Activated naive CD8-positive, alpha-beta T cell treated with anti-CD3 and anti-CD28 coated beads for 36 hours (primary cell): ENCODE results near the gene PDXDC1. TPM values are rescaled to one million over a fixed set of nuclear protein-coding genes. Genes with fewer than 3 reads are reported as not detected.
"Not testable (repeated sequence)": the region's sequence is repeated elsewhere in the genome, so short reads cannot be mapped to it uniquely, and the experiment has no call there.

Experiments
- DNase-seq: peaks from one replicate; pipeline ENCODE4 v3.0.0; 2021
- H3K27ac Mint-ChIP-seq: one replicate; pipeline ENCODE4 v1.8.0; 2022; ENCODE audit warnings: mild to moderate bottlenecking, moderate library complexity, mixed read lengths
- H3K27me3 Mint-ChIP-seq: one replicate; pipeline ENCODE4 v1.8.0; 2022; ENCODE audit warnings: mild to moderate bottlenecking, mixed read lengths
- H3K36me3 Mint-ChIP-seq: one replicate; pipeline ENCODE4 v1.8.0; 2021; ENCODE audit warnings: mild to moderate bottlenecking, mixed read lengths
- H3K4me1 Mint-ChIP-seq: one replicate; pipeline ENCODE4 v1.8.0; 2021; ENCODE audit warnings: mixed read lengths
- H3K4me3 Mint-ChIP-seq: one replicate; pipeline ENCODE4 v1.8.0; 2022; ENCODE audit warnings: mild to moderate bottlenecking, moderate library complexity, mixed read lengths
- H3K9me3 Mint-ChIP-seq: one replicate; pipeline ENCODE4 v1.8.0; 2022; ENCODE audit warnings: mixed read lengths
- total RNA-seq, 2 experiments: library from RNA; stranded (reverse); gene quantifications; one replicate each; pipeline ENCODE4 v1.2.3, GENCODE V29; 2021

The PDXDC1 gene
- total RNA-seq, 2 experiments from 2014 or later, result 53.4 to 58.7 TPM

- H3K4me3 Mint-ChIP-seq, result peak overlapping the region; percentile 80
- peak; percentile 49 for DNase-seq
- H3K27ac Mint-ChIP-seq, H3K9me3 Mint-ChIP-seq, H3K27me3 Mint-ChIP-seq, H3K4me1 Mint-ChIP-seq, H3K36me3 Mint-ChIP-seq: not testable (repeated sequence)
These were observed 179.2 kb downstream of the PDXDC1 start for GRCh38 chr16:15154005-15154404.

GRCh38 chr16:15154650-15155562, 180.1 kb downstream of the PDXDC1 start:
- not testable (repeated sequence) for H3K36me3 Mint-ChIP-seq, H3K27me3 Mint-ChIP-seq, H3K4me1 Mint-ChIP-seq, H3K9me3 Mint-ChIP-seq
- Mint-ChIP-seq H3K27ac (peak overlapping the region; percentile 62), H3K4me3 (peak overlapping the region; percentile 76)
- DNase-seq, result peak; percentile 93

GRCh38 chr16:15157644-15158043, 182.8 kb downstream of the PDXDC1 start:
- not testable (repeated sequence) for H3K4me3 Mint-ChIP-seq, H3K4me1 Mint-ChIP-seq, DNase-seq, H3K9me3 Mint-ChIP-seq, H3K27me3 Mint-ChIP-seq, H3K27ac Mint-ChIP-seq, H3K36me3 Mint-ChIP-seq

GRCh38 chr16:15159671-15160070, 184.8 kb downstream of the PDXDC1 start:
- not testable (repeated sequence) for H3K9me3 Mint-ChIP-seq, H3K27me3 Mint-ChIP-seq, H3K4me3 Mint-ChIP-seq, DNase-seq, H3K4me1 Mint-ChIP-seq, H3K36me3 Mint-ChIP-seq, H3K27ac Mint-ChIP-seq

- not testable (repeated sequence) for H3K4me1 Mint-ChIP-seq, H3K36me3 Mint-ChIP-seq, H3K9me3 Mint-ChIP-seq, H3K4me3 Mint-ChIP-seq, H3K27me3 Mint-ChIP-seq, H3K27ac Mint-ChIP-seq, DNase-seq
These were observed 185.7 kb downstream of the PDXDC1 start for GRCh38 chr16:15160571-15160970.

GRCh38 chr16:15163055-15163454, 188.2 kb downstream of the PDXDC1 start:
- H3K4me1 Mint-ChIP-seq, H3K27ac Mint-ChIP-seq, H3K4me3 Mint-ChIP-seq, H3K27me3 Mint-ChIP-seq, H3K36me3 Mint-ChIP-seq, H3K9me3 Mint-ChIP-seq, DNase-seq: not testable (repeated sequence)

- H3K27me3 Mint-ChIP-seq, H3K27ac Mint-ChIP-seq, H3K4me3 Mint-ChIP-seq: not testable (repeated sequence)
These were observed 191.4 kb downstream of the PDXDC1 start for GRCh38 chr16:15166177-15166576.

GRCh38 chr16:15168303-15168702, 193.5 kb downstream of the PDXDC1 start:
- H3K9me3 Mint-ChIP-seq, H3K27ac Mint-ChIP-seq, H3K36me3 Mint-ChIP-seq, H3K4me3 Mint-ChIP-seq, H3K4me1 Mint-ChIP-seq, DNase-seq: not testable (repeated sequence)
- H3K27me3 Mint-ChIP-seq, result peaks cover 10% of the 10 kb centered on the region

More at GRCh38 chr16:15166177-15166576, 191.4 kb downstream of the PDXDC1 start:
- not testable (repeated sequence) for DNase-seq, H3K4me1 Mint-ChIP-seq, H3K36me3 Mint-ChIP-seq, H3K9me3 Mint-ChIP-seq

- not testable (repeated sequence) for H3K4me1 Mint-ChIP-seq, H3K27ac Mint-ChIP-seq, DNase-seq, H3K9me3 Mint-ChIP-seq, H3K4me3 Mint-ChIP-seq, H3K36me3 Mint-ChIP-seq
- H3K27me3 Mint-ChIP-seq, result peaks cover 10% of the 10 kb centered on the region
These were observed 194.3 kb downstream of the PDXDC1 start for GRCh38 chr16:15168953-15169652.

- not testable (repeated sequence) for H3K9me3 Mint-ChIP-seq, H3K36me3 Mint-ChIP-seq, H3K27ac Mint-ChIP-seq
These were observed 205.1 kb downstream of the PDXDC1 start for GRCh38 chr16:15179909-15180308.

GRCh38 chr16:15180946-15181345, 206.1 kb downstream of the PDXDC1 start:
- not testable (repeated sequence) for H3K4me3 Mint-ChIP-seq, H3K4me1 Mint-ChIP-seq, H3K36me3 Mint-ChIP-seq, H3K27me3 Mint-ChIP-seq, DNase-seq, H3K27ac Mint-ChIP-seq, H3K9me3 Mint-ChIP-seq

More at GRCh38 chr16:15179909-15180308, 205.1 kb downstream of the PDXDC1 start:
- H3K4me1 Mint-ChIP-seq, H3K27me3 Mint-ChIP-seq, DNase-seq, H3K4me3 Mint-ChIP-seq: not testable (repeated sequence)

GRCh38 chr16:15184000-15184399, 209.2 kb downstream of the PDXDC1 start:
- H3K4me1 Mint-ChIP-seq, H3K9me3 Mint-ChIP-seq, H3K36me3 Mint-ChIP-seq, H3K27me3 Mint-ChIP-seq, H3K4me3 Mint-ChIP-seq, DNase-seq, H3K27ac Mint-ChIP-seq: not testable (repeated sequence)

Other genes with a start within 250 kb of the PDXDC1 start
- 1 to 10 TPM; 1.3 to 2.0 TPM for gene NPIPA2, start 232.5 kb upstream of the PDXDC1 start, total RNA-seq
- gene NOMO1, start 141.3 kb upstream of the PDXDC1 start, total RNA-seq, result 10 to 100 TPM; 65.6 to 69.9 TPM
- 10 to 100 TPM; 55.6 to 58.5 TPM for gene NPIPA1, start 37.6 kb upstream of the PDXDC1 start, total RNA-seq
- 10 to 100 TPM; 28.3 to 28.5 TPM for gene NTAN1, start 81.0 kb downstream of the PDXDC1 start, total RNA-seq
- gene RRN3, start 119.2 kb downstream of the PDXDC1 start, total RNA-seq, result 10 to 100 TPM; 49.9 to 50.1 TPM